ENCODE results near the gene TDRD9.

TDRD9 gene

DNA sequence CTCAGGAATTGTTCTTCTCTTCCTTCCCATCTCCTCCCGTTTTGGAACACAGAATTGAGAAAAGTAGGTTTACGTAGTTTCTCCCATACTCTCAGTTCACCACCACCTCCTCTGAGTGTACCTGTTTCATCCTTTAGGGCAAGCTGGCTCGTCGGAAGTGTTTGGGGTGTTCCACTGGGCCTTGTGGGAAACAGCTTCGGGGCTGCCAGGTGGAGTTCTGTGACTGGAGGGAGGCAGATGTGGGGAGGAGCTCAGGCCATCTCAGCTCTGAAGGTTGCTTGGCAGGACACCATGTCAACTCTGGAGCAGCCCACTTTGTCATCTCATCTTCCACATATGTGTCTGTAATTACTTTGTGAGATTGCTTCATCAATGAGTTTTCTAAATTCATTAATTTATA lies 67.6 kb downstream of the TDRD9 start:
- no peak for DNase-seq

DNA sequence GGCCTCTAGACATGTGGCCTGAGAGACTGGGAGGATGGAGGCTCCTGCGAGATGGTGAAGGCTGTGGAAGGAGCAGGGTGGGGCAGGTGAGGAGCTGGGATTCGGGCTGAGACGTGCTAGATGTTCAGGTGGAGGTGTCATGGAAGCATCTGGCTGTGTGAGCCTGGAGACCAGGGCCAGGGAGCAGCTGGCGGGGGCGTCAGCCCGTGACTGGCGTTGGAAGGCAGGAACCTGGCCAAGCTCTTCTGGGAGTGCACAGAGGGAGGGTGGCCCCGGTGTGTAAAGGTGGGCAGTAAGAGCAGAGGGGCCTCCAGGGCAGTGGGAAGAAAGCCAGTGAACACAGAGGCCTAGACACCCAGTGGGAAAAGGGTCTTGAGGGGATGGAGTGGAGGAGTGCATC lies 69.1 kb downstream of the TDRD9 start:
- no peak for DNase-seq

DNA sequence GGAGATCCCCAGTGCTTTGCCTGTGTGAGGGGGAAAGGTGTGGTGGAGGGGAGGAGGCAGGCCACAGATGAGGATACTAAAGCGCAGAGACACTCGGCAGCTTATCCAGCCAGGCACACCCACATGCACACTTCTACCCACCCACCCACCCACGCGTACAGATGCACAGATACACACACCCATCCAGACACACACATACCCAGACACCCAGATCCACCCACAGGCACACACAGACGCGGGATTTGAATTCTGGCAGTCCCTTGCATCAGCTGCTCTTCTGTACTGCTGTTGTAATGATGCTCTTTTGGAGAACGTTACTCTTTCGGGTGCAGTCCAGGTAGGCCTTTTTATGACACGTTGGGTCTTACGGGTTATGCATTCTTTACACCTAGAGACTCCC lies 69.8 kb downstream of the TDRD9 start:
- no peak for DNase-seq

DNA sequence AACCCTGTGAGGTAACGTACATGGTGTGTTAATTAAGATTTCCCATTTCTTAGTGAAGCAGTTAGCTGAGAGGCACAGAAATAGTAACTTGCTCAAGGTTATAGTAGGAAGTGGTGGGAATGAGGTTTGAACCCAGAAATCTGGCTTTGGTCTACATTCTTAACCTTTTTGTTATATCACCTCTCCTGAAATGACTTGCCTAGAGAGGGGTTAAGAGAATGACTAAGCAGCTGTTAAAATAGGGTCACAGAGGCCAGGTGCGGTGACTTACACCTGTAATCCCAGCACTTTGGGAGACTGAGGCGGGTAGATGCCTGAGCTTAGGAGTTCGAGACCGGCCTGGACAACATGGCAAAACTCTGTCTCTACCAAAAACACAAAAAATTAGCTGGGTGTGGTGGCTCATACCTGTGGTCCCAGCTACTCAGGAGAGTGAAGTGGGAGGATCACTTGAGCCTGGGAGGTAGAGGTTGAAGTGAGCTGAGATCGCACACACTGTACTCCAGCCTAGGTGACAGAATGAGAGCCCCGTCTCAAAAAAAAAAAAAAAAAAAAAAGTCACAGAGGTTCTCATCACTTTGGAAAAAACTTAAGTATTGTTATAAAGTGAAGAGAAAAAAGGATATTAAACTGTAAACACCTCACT lies 71.7 kb downstream of the TDRD9 start:
- DNase-seq, result no peak

DNA sequence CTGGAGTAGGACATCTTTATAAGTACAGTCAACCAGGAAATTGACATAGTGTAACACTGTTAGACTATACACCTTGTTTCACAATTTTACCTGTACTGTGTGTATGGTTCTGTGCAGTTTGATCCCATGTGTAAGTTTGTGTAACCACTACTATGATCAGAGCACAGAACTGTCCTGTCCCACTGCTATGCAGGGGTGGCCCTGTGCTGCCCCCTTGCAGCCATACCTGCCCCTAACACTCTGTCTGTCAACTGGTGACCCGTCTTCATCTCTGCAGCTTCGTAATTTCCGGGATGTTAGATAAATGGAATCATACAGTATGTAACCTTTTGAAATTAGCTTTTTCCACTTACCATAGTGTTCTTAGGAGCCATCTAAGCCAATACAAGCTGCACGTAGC lies 72.7 kb downstream of the TDRD9 start:
- DNase-seq, result no peak

DNA sequence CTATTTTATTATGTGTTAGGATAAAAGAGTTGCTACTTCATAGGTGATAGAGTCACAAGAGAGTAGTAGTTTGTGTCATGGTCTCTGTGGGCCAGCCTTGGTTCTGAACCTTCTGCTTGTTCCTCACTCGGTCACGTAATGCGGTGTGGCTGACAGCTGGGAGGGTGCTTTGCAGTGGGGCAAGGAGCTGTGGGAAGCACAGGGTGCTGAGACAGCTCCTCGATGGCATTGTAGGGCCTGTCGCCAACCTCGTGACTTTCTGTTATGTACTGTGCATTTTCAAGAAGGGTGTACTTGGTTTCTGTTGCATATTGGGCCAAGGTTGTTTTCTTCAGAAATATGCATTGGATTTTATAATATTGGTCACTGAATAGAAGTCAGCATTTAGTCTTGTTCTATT lies 75.4 kb downstream of the TDRD9 start:
- DNase-seq, result no peak

DNA sequence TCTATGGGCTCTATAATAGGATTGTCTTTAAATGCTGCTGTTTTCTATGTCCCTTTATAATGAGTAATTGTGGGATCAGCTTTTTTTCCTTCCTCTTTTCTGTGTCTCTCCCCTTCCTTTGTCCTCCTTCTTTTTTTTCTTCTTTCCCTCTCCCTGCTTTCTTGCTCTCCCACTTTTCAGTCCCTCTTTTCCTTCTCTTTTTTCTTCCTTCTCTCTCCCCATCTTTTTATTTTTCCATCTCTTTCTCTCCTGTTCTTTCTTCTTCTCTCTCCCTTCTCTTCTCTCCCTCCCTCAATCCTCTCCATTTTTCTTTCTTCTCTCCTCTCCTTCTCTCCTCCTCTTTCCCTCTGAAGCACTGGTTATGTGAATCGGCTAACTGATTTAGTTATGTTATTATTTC lies 76.6 kb downstream of the TDRD9 start:
- DNase-seq, result no peak

DNA sequence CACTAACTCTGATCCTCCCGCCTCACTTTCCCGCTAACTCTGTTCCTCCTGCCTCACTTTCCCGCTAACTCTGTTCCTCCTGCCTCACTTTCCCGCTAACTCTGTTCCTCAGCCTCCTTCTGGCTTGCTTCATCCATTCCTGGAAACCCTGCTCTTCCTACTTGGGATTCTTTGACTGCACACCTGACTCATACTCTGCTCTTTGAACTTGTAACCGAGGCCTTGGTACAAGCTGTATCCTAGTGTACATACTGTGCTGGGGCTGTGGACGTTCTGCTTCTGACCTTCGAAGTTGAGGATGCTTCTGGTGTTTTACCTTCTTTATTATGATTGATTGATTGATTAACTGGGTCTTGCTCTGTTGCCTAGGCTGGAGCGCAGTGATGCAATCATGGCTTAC lies 77.2 kb downstream of the TDRD9 start:
- DNase-seq, result no peak

DNA sequence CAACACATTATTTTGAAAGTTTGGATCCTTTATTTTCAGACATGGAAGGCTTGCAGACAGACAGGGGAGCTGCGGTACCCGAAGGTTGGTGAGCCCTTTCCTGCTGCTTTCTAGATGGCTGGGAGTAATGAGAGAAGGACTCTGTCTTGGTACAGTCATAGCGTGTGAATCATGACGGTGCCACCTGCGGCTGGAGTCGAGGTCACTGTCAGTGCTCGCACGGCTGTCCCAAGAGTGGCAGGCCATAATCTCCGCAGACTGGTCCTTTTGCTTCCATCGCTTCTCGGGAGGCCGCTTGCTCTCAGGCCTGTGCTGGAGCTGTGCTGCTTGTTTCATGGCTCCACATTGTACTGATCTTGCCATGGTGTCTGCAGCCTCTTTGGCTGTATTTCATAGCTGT lies 78.9 kb downstream of the TDRD9 start:
- no peak for DNase-seq

DNA sequence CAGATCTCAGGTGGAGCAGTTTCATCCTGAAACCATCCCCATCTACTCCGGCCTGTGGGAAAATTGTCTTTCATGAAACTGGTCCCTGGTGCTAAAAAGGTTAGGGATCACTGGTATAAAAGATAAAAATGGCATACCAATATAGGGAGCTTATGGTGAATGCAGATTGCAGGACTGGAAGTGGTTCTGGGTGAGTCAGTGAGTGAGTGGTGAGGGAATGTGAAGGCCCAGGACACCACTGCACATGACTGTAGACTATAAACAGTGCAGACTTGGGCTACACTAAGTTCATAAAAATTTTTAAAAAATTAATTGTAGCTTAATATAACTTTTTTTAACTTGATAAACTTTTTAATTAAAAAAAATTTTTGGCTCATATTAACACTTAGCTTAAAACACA lies 81.0 kb downstream of the TDRD9 start:
- DNase-seq, result no peak

DNA sequence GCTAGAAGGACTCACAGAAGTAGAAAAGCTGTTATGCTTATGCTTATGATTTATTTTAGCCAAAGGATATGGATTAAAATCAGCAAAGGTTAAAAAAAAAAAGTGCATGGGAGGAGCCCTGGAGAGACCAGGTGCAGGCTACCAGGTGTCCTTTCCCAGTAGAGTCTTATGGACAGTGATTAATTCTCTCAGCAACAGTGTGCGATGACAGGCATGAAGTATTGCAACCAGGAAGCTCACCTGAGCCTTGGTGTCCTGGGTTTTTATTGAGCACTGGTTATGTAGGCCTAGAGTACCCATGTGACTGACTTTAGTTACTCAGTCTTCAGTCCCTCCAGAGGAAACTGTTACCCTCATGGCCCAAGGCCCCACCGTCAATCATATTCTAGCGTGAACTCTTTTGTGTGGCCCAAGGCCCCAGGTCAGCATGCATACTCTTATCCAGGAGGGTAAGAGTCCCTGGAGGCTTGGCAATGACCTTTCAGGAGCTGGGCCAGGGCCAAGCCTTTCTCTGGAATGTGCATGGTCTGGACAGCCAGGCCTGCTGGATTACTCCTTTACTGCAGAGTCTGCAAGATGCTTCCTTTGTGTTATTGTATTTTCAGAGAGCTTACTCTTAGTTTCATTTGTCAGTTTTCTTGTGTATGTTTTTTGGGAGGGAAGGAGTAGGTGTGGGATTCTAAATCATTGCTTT lies 83.7 kb downstream of the TDRD9 start:
- no peak for DNase-seq

DNA sequence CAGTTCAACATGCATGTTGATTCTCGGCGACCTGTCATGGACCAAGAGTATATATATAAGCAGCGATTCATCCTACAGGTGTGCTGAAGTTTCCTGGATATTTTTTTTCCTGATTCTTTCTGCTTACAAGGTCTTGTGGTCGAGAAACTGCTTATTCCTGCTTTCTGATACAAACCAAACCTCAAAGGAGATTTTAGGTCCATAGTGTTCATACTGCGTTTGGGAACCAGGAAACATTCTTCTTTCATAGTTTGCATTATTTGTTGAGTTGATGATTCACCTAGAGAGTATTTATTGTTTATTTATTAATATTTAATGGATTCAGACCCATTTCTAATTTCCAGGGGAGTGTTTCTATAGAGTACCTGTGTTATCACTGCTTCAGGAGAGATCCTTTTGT lies 86.5 kb downstream of the TDRD9 start:
- DNase-seq, result no peak

DNA sequence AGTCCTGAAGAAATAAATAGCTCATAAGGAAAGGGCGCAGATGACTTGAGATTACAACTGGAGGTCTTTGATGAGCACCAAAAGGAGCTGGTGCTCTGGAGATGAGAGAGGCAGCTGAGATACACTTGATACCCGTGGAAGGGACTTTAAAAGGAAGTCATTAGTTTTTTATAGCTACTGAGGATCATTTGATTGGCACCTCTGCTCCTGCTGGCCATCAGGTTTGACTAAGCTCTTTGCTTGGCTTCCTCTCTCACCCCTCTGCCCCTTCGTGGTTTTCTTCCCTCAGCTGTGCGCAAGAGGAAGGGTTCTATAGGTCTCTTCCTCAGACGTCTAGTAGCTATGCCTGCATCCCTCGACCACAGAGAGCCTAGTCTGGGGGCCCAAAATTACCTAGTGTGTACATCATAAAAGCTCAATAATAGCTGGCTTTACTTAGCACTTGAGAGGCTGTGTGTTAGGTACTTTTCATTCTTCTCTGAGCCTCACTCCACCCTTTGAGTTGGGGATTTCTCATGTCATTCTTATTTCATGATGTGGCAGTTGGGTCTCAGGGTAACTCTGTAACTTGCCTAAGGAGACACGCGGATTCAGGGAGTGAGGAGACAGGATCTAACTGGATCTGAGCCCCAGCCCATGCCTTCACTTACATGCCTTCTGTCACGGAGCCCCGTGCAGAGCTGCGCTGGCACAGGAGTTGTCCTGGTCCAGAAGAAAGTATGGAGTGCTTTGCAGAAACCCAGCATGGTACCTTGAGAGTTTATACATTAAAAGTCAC lies 88.8 kb downstream of the TDRD9 start:
- no peak for DNase-seq

DNA sequence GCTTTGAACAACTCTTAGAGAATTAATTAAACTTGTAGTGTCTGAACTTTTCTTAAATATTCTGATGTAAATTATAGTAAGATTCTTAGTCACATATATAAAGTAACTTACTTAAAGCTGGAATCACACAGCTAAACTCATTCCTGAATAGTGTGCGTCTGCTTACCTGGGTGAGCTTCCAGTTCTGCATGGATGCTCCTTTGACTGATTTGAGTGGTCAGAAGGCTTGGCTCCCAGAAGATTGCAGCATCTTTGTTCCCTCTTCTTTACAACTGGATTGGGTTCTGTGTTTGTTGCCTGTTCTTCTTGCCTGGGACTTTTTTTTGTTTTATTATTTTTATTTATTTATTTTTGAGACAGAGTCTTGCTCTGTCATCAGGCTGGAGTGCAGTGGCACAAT lies 90.8 kb downstream of the TDRD9 start:
- no peak for DNase-seq

DNA sequence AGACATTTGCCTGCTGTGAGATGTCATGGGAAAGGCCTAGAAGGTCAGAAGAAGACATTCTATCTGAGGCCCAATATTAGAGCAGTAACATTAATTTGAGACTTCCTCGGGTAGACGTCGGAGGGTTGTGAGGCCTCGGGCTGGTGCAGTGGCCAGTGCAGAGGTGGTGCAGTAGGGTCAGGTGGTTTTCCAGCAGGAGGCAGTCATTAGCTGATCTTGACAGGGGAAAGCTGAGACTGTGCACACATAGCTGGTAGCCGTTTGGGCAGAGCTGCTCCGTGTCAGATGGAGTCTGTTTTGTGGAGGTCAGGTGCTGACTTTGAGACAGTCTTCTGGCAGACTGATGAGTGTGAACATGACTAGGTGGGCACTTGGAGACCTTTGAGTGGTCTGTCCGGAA lies 91.5 kb downstream of the TDRD9 start:
- DNase-seq, result peak in 1 of 2 experiments; percentile 35

DNA sequence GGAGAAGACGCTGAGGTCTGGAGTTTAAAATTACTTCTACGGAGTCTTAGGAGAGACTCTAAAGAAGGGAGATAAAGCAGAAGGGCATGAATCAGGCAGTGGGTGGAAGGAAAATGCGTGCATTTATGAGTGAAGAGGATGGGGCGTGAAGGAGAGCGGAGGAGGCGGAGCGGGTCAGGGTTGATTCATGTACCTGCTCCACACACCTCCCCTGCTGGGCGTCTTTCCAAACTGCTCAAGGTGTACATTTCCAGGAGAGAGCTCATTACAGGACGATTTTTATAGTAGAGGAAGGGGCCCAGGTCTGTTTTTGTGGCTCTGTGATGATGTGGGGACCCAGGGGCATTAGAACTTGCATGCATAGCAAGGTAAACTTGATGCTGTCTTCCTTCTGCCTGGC lies 92.2 kb downstream of the TDRD9 start:
- DNase-seq, result no peak

DNA sequence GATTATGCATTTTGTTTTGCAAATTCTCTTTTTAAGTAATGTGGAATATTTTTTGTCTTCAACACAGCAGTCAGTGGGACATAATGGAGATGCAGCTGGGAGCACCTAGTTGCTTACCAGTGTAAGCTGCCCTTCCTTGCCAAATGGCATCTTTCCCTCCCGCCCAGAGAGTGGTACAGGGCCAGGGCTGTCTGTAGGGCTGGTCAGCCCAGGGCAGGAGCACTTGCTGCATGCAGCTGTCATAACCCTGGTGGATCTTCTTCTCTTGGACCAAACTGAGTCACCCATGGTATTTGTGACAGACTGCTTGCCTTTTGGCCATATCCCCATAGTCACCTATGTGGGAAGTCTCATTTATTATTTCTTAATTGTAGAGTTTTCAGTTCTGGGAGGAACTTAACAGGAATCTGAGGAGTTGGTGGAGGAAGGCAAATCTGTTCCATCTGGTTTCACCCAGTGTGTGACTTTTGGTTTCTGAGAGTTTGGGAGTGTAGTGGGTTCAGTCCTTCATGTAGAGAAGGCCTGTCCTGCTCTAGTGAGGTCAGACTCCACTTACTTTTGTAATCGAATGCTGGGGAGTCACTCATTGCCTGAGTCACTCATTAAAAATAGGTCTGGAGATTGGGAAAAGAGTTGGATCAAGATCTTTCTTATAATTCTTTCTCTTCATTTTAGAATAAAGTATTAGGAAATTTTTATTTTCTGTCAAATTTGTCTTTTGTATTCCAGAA lies 95.2 kb downstream of the TDRD9 start:
- no peak for DNase-seq

DNA sequence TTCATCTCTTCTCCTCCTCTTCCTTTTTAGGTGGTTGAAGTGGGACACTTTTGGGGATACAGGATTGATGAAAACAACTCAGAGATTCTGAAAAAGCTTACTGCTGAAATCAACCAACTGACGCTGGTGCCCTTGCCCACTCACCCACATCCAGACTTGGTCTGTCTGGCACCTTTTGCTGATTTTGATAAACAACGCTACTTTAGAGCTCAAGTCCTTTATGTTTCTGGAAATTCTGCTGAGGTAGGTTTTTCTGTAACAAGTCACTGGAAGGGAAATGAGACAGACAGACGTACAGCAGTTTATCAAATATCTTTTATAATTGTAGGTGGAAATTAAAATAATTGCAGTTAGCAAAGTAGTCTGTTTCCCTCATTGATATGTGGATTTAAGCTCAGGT lies 97.3 kb downstream of the TDRD9 start:
- DNase-seq, result no peak

DNA sequence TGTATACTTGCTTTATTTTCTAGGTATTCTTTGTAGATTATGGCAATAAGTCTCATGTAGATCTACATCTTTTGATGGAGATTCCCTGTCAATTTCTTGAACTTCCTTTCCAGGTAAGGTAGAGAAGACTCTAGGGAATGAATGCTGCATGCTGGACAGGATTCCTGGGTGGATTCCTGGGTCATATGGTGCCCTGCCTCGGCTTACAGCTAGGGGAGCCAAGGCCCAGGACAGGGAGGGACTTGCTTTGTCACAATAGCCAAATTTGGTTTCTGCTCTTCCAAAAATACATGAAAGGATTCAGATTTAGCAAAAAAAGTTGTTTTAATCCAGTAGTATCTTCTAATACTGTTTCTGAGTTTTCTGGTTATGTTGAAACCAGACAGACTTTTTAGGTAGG lies 97.8 kb downstream of the TDRD9 start:
- DNase-seq, result no peak

DNA sequence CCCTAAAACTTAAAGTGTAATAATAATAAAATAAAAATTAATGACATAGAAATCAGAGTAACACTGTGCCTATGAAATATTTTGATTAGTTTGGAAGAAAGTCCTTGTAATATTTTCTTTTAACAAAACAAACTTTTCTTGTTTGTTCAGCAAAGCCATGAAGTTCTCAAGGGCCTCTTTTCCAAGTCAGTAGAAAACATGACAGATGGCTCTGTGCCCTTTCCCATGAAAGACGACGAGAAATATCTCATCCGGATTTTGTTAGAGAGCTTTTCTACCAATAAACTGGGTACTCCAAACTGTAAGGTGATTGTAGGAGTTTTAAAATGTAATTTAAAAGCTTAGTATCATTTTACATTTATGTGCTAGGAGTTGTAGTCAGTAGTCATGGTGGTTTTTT lies 102.7 kb downstream of the TDRD9 start:
- DNase-seq, result no peak

DNA sequence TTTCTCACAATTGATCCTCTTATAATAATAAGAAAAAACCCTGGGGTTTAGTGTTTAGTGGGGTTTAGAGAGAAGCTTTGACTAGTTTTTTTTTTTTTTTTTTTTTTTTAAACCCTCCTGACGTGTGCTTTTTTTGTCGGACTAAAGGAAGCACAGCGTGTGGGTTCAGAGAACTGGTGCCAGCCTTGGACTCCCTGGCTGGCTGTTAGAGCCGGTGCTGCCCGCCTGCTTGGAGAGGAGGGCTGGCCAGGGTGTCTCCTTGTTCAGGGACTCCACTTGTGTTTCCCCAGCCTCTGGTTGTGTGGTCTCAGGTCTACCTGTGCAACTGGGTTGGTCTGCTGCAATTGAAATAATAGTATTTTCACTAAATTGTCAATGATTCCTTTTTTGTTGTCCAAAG lies 103.1 kb downstream of the TDRD9 start:
- no peak for DNase-seq

DNA sequence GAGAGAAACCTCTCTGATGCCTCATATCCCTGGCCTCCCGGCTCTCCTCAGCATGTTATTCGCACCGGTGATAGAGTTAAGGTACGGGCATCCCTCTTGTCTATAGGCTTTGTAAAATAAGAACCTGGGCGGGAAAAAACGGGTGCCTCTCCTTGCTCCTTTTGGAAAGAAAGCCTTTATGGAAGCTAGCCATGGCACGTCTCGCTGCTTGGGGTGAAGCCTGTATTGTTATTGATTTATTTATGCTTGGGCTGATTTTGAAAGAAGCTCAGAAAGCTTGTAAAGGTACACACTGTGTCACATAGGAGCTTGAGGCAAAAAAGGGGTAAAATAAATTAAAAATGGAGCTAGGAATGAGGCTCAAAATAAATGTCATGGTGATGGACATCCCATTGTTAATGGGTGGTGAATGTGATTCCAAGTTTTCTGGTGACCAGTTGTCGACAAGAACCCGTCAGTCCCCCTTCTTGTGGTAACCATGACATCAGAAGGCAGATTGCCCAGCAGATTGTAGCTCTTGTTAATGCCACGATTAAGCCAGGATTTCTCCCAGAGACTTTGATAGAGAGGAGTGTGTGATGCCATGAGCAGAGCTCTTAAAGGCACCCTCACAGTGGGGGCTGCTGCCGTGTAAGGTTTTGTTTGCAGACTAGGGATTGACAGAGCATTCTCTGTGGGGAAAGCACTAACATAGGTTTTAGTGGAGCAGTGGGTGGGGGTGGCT lies 106.9 kb downstream of the TDRD9 start:
- no peak for DNase-seq

DNA sequence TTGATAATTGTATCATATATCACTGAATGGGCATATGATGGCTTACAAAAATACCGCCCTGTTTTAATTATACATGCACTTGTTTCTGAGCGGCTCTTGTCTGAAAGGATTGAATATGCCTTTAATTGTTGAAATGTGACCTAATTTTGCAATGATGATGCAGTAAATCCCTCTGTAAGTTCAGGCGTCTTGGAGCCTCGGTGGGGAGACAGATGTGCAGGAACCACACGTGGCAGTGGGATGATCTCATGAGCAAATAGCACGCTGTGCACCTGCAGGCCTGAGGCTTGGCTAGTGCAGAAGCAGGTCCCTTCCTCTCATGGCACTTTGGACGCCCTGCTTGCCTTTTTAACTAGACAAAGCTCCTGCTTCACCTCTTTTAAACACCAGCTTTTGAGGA lies 108.0 kb downstream of the TDRD9 start:
- DNase-seq, result no peak

Measured in NCI-H526 (cell line).